ENCODE results near the gene RIC8A. TPM values are rescaled to one million over a fixed set of nuclear protein-coding genes. Genes with fewer than 3 reads are reported as not detected.

Gene RIC8A
- total and polyA plus RNA-seq, 10 of the 15 experiments (the other 5 are each of a cell fraction or from before 2014, with no cell fraction given), result 10.4 to 157 (median 81.4) TPM

- no peak for TF ChIP-seq ZNF24 (IDR thresholded peaks at IDR 0.05)
- TF ChIP-seq PAX8 (IDR thresholded peaks at IDR 0.05), result no peak
- peak; percentile 77 for TF ChIP-seq KLF5 (IDR thresholded peaks at IDR 0.05; ENCODE audit: partially characterized antibody)
- TF ChIP-seq PKNOX1 (IDR thresholded peaks at IDR 0.05), result no peak
- peak; percentile 96; the same call in 1 of the 2 replicates for TF ChIP-seq ZBTB40 (IDR thresholded peaks at IDR 0.05; ENCODE audit: borderline replicate concordance)
- no peak for TF ChIP-seq SMAD1 (IDR thresholded peaks at IDR 0.05; ENCODE audit: low read depth, partially characterized antibody)
- peak; percentile 83 for TF ChIP-seq GATAD2B (conservative IDR thresholded peaks at IDR 0.05; ENCODE audit: low read depth)
- no peak for TF ChIP-seq YBX1 (IDR thresholded peaks at IDR 0.05)
- no peak for TF ChIP-seq SIN3A (IDR thresholded peaks at IDR 0.05; ENCODE audit: low read depth, low read length)
- no peak; the same call in 1 of the 2 replicates for TF ChIP-seq CBX5 (IDR thresholded peaks at IDR 0.05; ENCODE audit: low read depth)
- TF ChIP-seq IRF5 (IDR thresholded peaks at IDR 0.05; ENCODE audit: borderline replicate concordance), result no peak
- peak; percentile 27 to 37; a peak in 3 of 4 replicates for TF ChIP-seq IKZF2 (IDR thresholded peaks at IDR 0.05)
- peak; percentile 87 for TF ChIP-seq CREB1 (IDR thresholded peaks at IDR 0.05; ENCODE audit: low read depth)
- peak; percentile 38 for TF ChIP-seq NKRF (conservative IDR thresholded peaks at IDR 0.05)
- TF ChIP-seq ZNF687 (IDR thresholded peaks at IDR 0.05), result no peak; the same call in 1 of the 2 replicates
- peak; percentile 88 for TF ChIP-seq NR2C1 (IDR thresholded peaks at IDR 0.05)
- TF ChIP-seq KAT2A (conservative IDR thresholded peaks at IDR 0.05; ENCODE audit: control insufficient read depth, low read depth, low read length), result no peak
Measured at GRCh38 chr11:235997-236773, 28.7 kb downstream of the RIC8A start, which contains the start of gene SIRT3 (continued).
